ENCODE data around the gene NDUFA8. TPM values are rescaled to one million over a fixed set of nuclear protein-coding genes. Genes with fewer than 3 reads are reported as not detected.

Gene NDUFA8
- total and polyA plus RNA-seq, 9 donors, result 43.7 to 71.1 (median 64.7) TPM

GRCh38 chr9:122186777-122187470, 27.3 kb upstream of the NDUFA8 start:
- 62% methylated on average over 3 of the region's 8 CpGs for WGBS (ENCODE audit: insufficient coverage)
- Histone ChIP-seq H3K4me1 (ENCODE audit: control insufficient read depth, insufficient read depth, low read length) (no peaks in the 10 kb centered on the region), H3K4me3 (ENCODE audit: low read length) (no peak overlapping the region), H3K27ac (ENCODE audit: low read length) (no peak overlapping the region), H3K9me3 (replicated peaks; ENCODE audit: control insufficient read depth, low read depth, low read length) (no peaks in the 10 kb centered on the region), H3K27me3 (ENCODE audit: control insufficient read depth, insufficient read depth, low read length) (peaks cover 2% of the 10 kb centered on the region), H3K36me3 (ENCODE audit: control insufficient read depth, insufficient read depth, low read length) (no peaks in the 10 kb centered on the region)
- no peak for DNase-seq

- Histone ChIP-seq H3K36me3 (ENCODE audit: control insufficient read depth, insufficient read depth, low read length) (no peaks in the 10 kb centered on the region), H3K27me3 (ENCODE audit: control insufficient read depth, insufficient read depth, low read length) (peaks cover 2% of the 10 kb centered on the region), H3K4me1 (ENCODE audit: control insufficient read depth, insufficient read depth, low read length) (no peaks in the 10 kb centered on the region), H3K27ac (ENCODE audit: low read length) (no peak overlapping the region), H3K9me3 (replicated peaks; ENCODE audit: control insufficient read depth, low read depth, low read length) (no peaks in the 10 kb centered on the region), H3K4me3 (ENCODE audit: low read length) (no peak overlapping the region)
- no peak for DNase-seq
- 30% methylated on average over 1 of the region's 5 CpGs for WGBS (ENCODE audit: insufficient coverage)
Measured at GRCh38 chr9:122186301-122186700, 26.7 kb upstream of the NDUFA8 start.

GRCh38 chr9:122184551-122184950, 25.0 kb upstream of the NDUFA8 start:
- no CpG with 5 or more reads among the region's 1 CpG for WGBS (ENCODE audit: insufficient coverage)
- peaks cover 6% of the 10 kb centered on the region for H3K27me3 ChIP-seq (ENCODE audit: control insufficient read depth, insufficient read depth, low read length)
- no peak overlapping the region for H3K27ac ChIP-seq (ENCODE audit: low read length)
- no peaks in the 10 kb centered on the region for H3K36me3 ChIP-seq (ENCODE audit: control insufficient read depth, insufficient read depth, low read length)
- H3K4me3 ChIP-seq (ENCODE audit: low read length), result no peak overlapping the region
- H3K4me1 ChIP-seq (ENCODE audit: control insufficient read depth, insufficient read depth, low read length), result no peaks in the 10 kb centered on the region
- H3K9me3 ChIP-seq (replicated peaks; ENCODE audit: control insufficient read depth, low read depth, low read length), result no peaks in the 10 kb centered on the region
- DNase-seq, result no peak

- no peak overlapping the region for H3K27ac ChIP-seq (ENCODE audit: low read length)
- H3K36me3 ChIP-seq (ENCODE audit: control insufficient read depth, insufficient read depth, low read length), result no peaks in the 10 kb centered on the region
- no peaks in the 10 kb centered on the region for H3K4me1 ChIP-seq (ENCODE audit: control insufficient read depth, insufficient read depth, low read length)
- no peak for DNase-seq
- no peaks in the 10 kb centered on the region for H3K9me3 ChIP-seq (replicated peaks; ENCODE audit: control insufficient read depth, low read depth, low read length)
- 29% methylated on average over 7 of the region's 7 CpGs for WGBS (ENCODE audit: insufficient coverage)
- H3K4me3 ChIP-seq (ENCODE audit: low read length), result no peak overlapping the region
- peaks cover 6% of the 10 kb centered on the region for H3K27me3 ChIP-seq (ENCODE audit: control insufficient read depth, insufficient read depth, low read length)
Measured at GRCh38 chr9:122183501-122183900, 23.9 kb upstream of the NDUFA8 start.

GRCh38 chr9:122180633-122181032, 21.1 kb upstream of the NDUFA8 start:
- Histone ChIP-seq H3K27me3 (ENCODE audit: control insufficient read depth, insufficient read depth, low read length) (peaks cover 9% of the 10 kb centered on the region), H3K4me3 (ENCODE audit: low read length) (no peak overlapping the region), H3K36me3 (ENCODE audit: control insufficient read depth, insufficient read depth, low read length) (no peaks in the 10 kb centered on the region), H3K9me3 (replicated peaks; ENCODE audit: control insufficient read depth, low read depth, low read length) (no peaks in the 10 kb centered on the region), H3K4me1 (ENCODE audit: control insufficient read depth, insufficient read depth, low read length) (no peaks in the 10 kb centered on the region), H3K27ac (ENCODE audit: low read length) (no peak overlapping the region)
- 67% methylated on average over 1 of the region's 4 CpGs for WGBS (ENCODE audit: insufficient coverage)
- no peak for DNase-seq

- DNase-seq, result no peak
- no peak overlapping the region for H3K27ac ChIP-seq (ENCODE audit: low read length)
- H3K27me3 ChIP-seq (ENCODE audit: control insufficient read depth, insufficient read depth, low read length), result peaks cover 10% of the 10 kb centered on the region
- no peaks in the 10 kb centered on the region for H3K4me1 ChIP-seq (ENCODE audit: control insufficient read depth, insufficient read depth, low read length)
- no peak overlapping the region for H3K4me3 ChIP-seq (ENCODE audit: low read length)
- no peaks in the 10 kb centered on the region for H3K9me3 ChIP-seq (replicated peaks; ENCODE audit: control insufficient read depth, low read depth, low read length)
- H3K36me3 ChIP-seq (ENCODE audit: control insufficient read depth, insufficient read depth, low read length), result no peaks in the 10 kb centered on the region
- WGBS (ENCODE audit: insufficient coverage), result 51% methylated on average over 2 of the region's 2 CpGs
Measured at GRCh38 chr9:122179690-122180074, 20.1 kb upstream of the NDUFA8 start.

- WGBS (ENCODE audit: insufficient coverage), result 89% methylated on average over 5 of the region's 5 CpGs
- Histone ChIP-seq H3K27ac (ENCODE audit: low read length) (no peak overlapping the region), H3K4me1 (ENCODE audit: control insufficient read depth, insufficient read depth, low read length) (no peaks in the 10 kb centered on the region), H3K9me3 (replicated peaks; ENCODE audit: control insufficient read depth, low read depth, low read length) (no peaks in the 10 kb centered on the region), H3K27me3 (ENCODE audit: control insufficient read depth, insufficient read depth, low read length) (peaks cover 10% of the 10 kb centered on the region), H3K36me3 (ENCODE audit: control insufficient read depth, insufficient read depth, low read length) (no peaks in the 10 kb centered on the region), H3K4me3 (ENCODE audit: low read length) (no peak overlapping the region)
- DNase-seq, result no peak
Measured at GRCh38 chr9:122179054-122179689, 19.6 kb upstream of the NDUFA8 start.

GRCh38 chr9:122176916-122177315, 17.3 kb upstream of the NDUFA8 start:
- H3K9me3 ChIP-seq (replicated peaks; ENCODE audit: control insufficient read depth, low read depth, low read length), result no peaks in the 10 kb centered on the region
- H3K27ac ChIP-seq (ENCODE audit: low read length), result no peak overlapping the region
- H3K36me3 ChIP-seq (ENCODE audit: control insufficient read depth, insufficient read depth, low read length), result no peaks in the 10 kb centered on the region
- H3K27me3 ChIP-seq (ENCODE audit: control insufficient read depth, insufficient read depth, low read length), result peaks cover 15% of the 10 kb centered on the region
- H3K4me3 ChIP-seq (ENCODE audit: low read length), result no peak overlapping the region
- DNase-seq, result no peak
- WGBS (ENCODE audit: insufficient coverage), result 77% methylated on average over 2 of the region's 2 CpGs
- no peaks in the 10 kb centered on the region for H3K4me1 ChIP-seq (ENCODE audit: control insufficient read depth, insufficient read depth, low read length)

- 81% methylated on average over 3 of the region's 3 CpGs for WGBS (ENCODE audit: insufficient coverage)
- H3K27ac ChIP-seq (ENCODE audit: low read length), result no peak overlapping the region
- H3K4me3 ChIP-seq (ENCODE audit: low read length), result no peak overlapping the region
- H3K27me3 ChIP-seq (ENCODE audit: control insufficient read depth, insufficient read depth, low read length), result peaks cover 11% of the 10 kb centered on the region
- H3K9me3 ChIP-seq (replicated peaks; ENCODE audit: control insufficient read depth, low read depth, low read length), result no peaks in the 10 kb centered on the region
- no peak for DNase-seq
- H3K36me3 ChIP-seq (ENCODE audit: control insufficient read depth, insufficient read depth, low read length), result no peaks in the 10 kb centered on the region
- H3K4me1 ChIP-seq (ENCODE audit: control insufficient read depth, insufficient read depth, low read length), result no peaks in the 10 kb centered on the region
Measured at GRCh38 chr9:122173670-122174069, 14.1 kb upstream of the NDUFA8 start.

GRCh38 chr9:122172131-122172530, 12.6 kb upstream of the NDUFA8 start:
- WGBS (ENCODE audit: insufficient coverage), result 69% methylated on average over 7 of the region's 7 CpGs
- H3K4me3 ChIP-seq (ENCODE audit: low read length), result no peak overlapping the region
- no peaks in the 10 kb centered on the region for H3K9me3 ChIP-seq (replicated peaks; ENCODE audit: control insufficient read depth, low read depth, low read length)
- H3K27ac ChIP-seq (ENCODE audit: low read length), result no peak overlapping the region
- no peaks in the 10 kb centered on the region for H3K36me3 ChIP-seq (ENCODE audit: control insufficient read depth, insufficient read depth, low read length)
- DNase-seq, result no peak
- peaks cover 10% of the 10 kb centered on the region for H3K27me3 ChIP-seq (ENCODE audit: control insufficient read depth, insufficient read depth, low read length)
- no peaks in the 10 kb centered on the region for H3K4me1 ChIP-seq (ENCODE audit: control insufficient read depth, insufficient read depth, low read length)

Measured in muscle of leg (tissue), 11 donors.